ENCODE results near the gene ATF7.

- TF ChIP-seq CTCF (IDR thresholded peaks at IDR 0.05) (no peak), POLR2A (IDR thresholded peaks at IDR 0.05) (no peak)
Measured at GRCh38 chr12:53568809-53569557, 57.2 kb downstream of the ATF7 start.
